Measurements from ENCODE around the gene SP5. TPM values are rescaled to one million over a fixed set of nuclear protein-coding genes. Genes with fewer than 3 reads are reported as not detected.

The SP5 gene
- total RNA-seq, 2 experiments from 2014 or later: not detected

GRCh38 chr2:170761572-170761971 is 46.4 kb downstream of the SP5 start:
- H3K27me3 ChIP-seq (ENCODE audit: control insufficient read depth in 1 of 2, insufficient read depth in 2 of 2, low read length in 2 of 2): peaks cover 0 to 2% of the 10 kb centered on the region in 2 experiments
- intact Hi-C loops (cut with DNase I, micrococcal nuclease): no loop called here
- no peaks in the 10 kb centered on the region for H3K9me3 ChIP-seq (ENCODE audit: control insufficient read depth in 1 of 2, insufficient read depth in 1 of 2, low read length in 2 of 2)
- Mint-ChIP-seq H3K4me1 (ENCODE audit: low read depth) (peaks cover 7% of the 10 kb centered on the region), H3K9me3 (no peaks in the 10 kb centered on the region), H3K36me3 (ENCODE audit: low read depth) (no peaks in the 10 kb centered on the region), H3K27me3 (no peaks in the 10 kb centered on the region), H3K4me3 (no peak overlapping the region), H3K27ac (no peak overlapping the region)
- no peaks in the 10 kb centered on the region for H3K36me3 ChIP-seq (ENCODE audit: insufficient read depth, low read length)
- H3K27ac ChIP-seq (ENCODE audit: low read depth in 1 of 2, low read length in 2 of 2): no peak overlapping the region
- H3K4me3 ChIP-seq (ENCODE audit: low read length): no peak overlapping the region
- ChIA-PET CTCF (no interaction called here), POLR2A (no interaction called here)
- ATAC-seq (ENCODE audit: poor library complexity): no peak
- H3K4me1 ChIP-seq (ENCODE audit: insufficient read depth, low read length): no peaks in the 10 kb centered on the region
- DNase-seq: no peak
- no peak for TF ChIP-seq CTCF (IDR thresholded peaks at IDR 0.05)

DNA sequence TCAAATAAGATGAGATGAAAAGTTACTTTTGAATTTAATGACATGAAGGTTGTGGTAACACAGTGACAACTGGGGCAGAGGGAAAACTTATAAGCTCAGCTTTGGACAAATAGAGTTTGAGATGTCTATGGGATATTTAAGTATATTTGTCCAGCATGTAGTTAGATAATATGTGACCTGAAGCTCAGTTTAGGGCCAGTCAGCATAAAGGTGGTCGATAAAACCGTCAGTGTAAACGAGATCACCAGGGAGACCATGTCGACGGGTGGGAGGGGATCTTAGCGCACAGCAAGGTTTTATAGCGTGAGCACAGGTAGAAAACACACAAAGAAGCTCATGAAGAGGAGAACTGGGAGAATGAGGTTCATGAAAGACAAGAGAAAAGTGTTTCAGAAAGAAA is 47.6 kb downstream of the SP5 start:
- Mint-ChIP-seq H3K9me3 (no peaks in the 10 kb centered on the region), H3K27ac (no peak overlapping the region), H3K4me1 (ENCODE audit: low read depth) (peaks cover 12% of the 10 kb centered on the region), H3K36me3 (ENCODE audit: low read depth) (no peaks in the 10 kb centered on the region), H3K4me3 (no peak overlapping the region), H3K27me3 (no peaks in the 10 kb centered on the region)
- CTCF ChIA-PET: no interaction called here
- intact Hi-C loops (cut with DNase I, micrococcal nuclease): no loop called here
- H3K4me3 ChIP-seq (ENCODE audit: low read length): no peak overlapping the region
- TF ChIP-seq CTCF (IDR thresholded peaks at IDR 0.05): no peak
- H3K9me3 ChIP-seq (ENCODE audit: control insufficient read depth in 1 of 2, insufficient read depth in 1 of 2, low read length in 2 of 2): no peaks in the 10 kb centered on the region
- no peaks in the 10 kb centered on the region for H3K36me3 ChIP-seq (ENCODE audit: insufficient read depth, low read length)
- peaks cover 0 to 2% of the 10 kb centered on the region in 2 experiments for H3K27me3 ChIP-seq (ENCODE audit: control insufficient read depth in 1 of 2, insufficient read depth in 2 of 2, low read length in 2 of 2)
- ATAC-seq (ENCODE audit: poor library complexity) (no peak), DNase-seq (no peak)
- no peak overlapping the region for H3K27ac ChIP-seq (ENCODE audit: low read depth in 1 of 2, low read length in 2 of 2)
- no peaks in the 10 kb centered on the region for H3K4me1 ChIP-seq (ENCODE audit: insufficient read depth, low read length)
- POLR2A ChIA-PET: no interaction called here

DNA sequence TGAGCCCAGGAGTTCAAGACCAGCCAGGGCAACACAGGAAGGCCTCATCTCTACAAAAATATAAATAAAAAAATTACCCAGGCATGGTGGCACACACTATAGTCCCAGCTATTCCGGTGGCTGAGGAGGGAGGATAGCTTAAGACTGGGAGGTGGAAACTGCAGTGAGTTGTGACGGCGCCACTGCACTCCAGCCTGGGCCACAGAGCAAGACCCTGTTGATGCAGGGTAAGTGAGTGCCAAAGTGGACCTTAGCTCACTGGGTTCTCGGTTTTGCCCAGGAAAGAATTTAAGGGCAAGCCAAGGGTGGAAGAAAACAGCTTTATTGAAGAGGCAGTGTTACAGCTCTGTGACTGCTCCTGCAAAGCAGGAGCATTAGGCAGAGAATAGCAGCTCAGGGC is 48.1 kb downstream of the SP5 start:
- ChIA-PET POLR2A (no interaction called here), CTCF (no interaction called here)
- no peak overlapping the region for H3K4me3 Mint-ChIP-seq
- H3K36me3 Mint-ChIP-seq (ENCODE audit: low read depth): no peaks in the 10 kb centered on the region
- Histone ChIP-seq H3K27ac (ENCODE audit: low read depth in 1 of 2, low read length in 2 of 2) (no peak overlapping the region), H3K36me3 (ENCODE audit: insufficient read depth, low read length) (no peaks in the 10 kb centered on the region), H3K4me1 (ENCODE audit: insufficient read depth, low read length) (no peaks in the 10 kb centered on the region), H3K4me3 (ENCODE audit: low read length) (no peak overlapping the region), H3K9me3 (ENCODE audit: control insufficient read depth in 1 of 2, insufficient read depth in 1 of 2, low read length in 2 of 2) (no peaks in the 10 kb centered on the region), H3K27me3 (ENCODE audit: control insufficient read depth in 1 of 2, insufficient read depth in 2 of 2, low read length in 2 of 2) (peaks cover 0 to 2% of the 10 kb centered on the region in 2 experiments)
- ATAC-seq (ENCODE audit: poor library complexity) (no peak), DNase-seq (no peak)
- peaks cover 12% of the 10 kb centered on the region for H3K4me1 Mint-ChIP-seq (ENCODE audit: low read depth)
- H3K27ac Mint-ChIP-seq: no peak overlapping the region
- no peaks in the 10 kb centered on the region for H3K27me3 Mint-ChIP-seq
- intact Hi-C loops (cut with DNase I, micrococcal nuclease): no loop called here
- no peaks in the 10 kb centered on the region for H3K9me3 Mint-ChIP-seq
- no peak for TF ChIP-seq CTCF (IDR thresholded peaks at IDR 0.05)
